ENCODE results near the gene CCDC24.

CCDC24 gene

DNA sequence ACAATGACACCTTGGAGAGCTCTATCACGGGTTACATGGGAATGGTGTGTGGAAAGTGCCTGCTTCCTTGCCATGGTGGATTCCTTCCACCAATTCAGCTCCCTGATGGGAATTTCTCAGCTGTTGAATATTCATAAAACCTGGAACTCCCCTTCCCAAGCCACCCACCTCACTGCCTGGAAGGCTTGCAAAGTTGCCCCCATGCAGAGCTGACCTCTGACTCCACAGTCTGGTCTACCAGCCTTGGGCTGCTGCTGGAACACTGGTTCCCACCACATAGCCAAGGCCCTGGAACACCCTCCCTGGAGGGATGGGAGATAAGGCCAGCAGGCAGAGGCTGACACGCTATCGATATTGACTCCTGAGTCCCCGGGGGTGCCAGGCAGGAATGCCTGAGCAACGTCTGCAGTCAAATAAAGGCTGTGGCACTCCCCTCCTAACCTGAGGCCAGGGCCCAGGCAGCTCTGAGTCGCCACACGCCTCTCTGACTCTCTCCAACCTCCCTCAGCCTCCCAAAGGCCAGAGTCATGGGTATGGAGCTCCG lies 8.8 kb downstream of the CCDC24 start:
- DNase-seq = no peak

DNA sequence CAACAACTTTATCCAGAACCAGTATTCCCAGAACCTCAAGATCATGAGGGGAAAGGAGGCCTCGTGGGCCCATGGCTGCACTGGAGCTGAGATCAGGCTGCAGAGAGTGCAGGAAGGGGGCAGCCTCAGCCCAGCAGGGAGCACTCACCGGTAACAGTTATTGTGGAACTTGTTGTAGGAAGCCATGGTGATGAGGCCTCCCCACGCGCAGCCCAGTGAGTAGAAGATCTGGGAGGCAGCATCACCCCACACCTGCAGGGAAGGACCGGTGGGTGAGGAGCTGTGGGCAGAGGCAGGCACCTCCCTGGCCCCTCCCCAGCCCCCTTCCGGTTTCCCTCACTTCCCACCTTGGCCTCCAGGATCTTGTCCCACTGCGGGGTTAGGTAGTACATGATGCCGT lies 10.8 kb downstream of the CCDC24 start:
- DNase-seq = no peak

DNA sequence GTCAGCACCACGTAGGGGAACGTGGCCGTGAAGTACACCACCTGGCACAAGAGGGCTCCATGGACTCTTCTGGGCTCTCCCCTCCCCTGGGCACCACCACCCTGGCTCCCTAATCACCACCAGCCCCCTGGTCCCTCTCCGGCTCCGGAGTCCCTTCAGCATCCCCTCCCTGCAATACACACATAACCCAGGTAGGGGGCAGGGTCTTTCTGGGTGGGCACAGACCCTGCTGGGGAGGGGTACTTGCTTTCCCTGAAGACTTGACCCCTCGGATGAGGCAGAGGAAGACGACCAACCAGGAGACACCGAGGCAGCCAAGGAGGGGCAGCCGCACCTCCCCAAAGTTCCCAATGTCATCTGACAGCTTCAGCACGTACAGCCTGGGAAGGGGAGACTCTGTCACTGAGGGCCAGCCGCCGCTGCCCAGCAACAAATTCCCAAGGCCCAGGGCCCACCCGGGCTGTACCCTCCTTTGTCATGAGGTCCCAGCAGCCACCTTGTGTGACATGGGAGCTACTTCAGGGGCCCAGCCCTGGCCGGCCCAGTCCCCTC lies 11.3 kb downstream of the CCDC24 start:
- DNase-seq = no peak

DNA sequence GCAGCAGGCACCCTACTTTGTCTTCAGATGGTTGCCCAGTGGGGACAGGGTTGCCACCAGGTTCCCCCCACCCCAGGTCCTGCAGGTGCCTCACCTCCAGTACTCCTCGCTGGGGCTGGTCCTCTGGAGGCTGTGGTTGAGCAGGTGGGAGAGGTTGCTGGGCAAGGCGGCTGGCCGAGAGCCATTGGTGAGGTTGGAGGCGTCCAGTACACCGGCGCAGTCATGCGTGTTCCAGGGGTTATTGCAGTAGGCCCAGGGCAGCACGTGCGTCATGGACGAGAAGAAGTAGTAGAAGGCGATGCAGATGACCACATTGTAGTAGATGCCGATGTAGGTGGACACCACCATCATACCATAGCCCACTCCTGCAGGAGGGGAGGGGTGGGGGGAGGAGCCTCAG lies 16.9 kb downstream of the CCDC24 start:
- DNase-seq = no peak

DNA sequence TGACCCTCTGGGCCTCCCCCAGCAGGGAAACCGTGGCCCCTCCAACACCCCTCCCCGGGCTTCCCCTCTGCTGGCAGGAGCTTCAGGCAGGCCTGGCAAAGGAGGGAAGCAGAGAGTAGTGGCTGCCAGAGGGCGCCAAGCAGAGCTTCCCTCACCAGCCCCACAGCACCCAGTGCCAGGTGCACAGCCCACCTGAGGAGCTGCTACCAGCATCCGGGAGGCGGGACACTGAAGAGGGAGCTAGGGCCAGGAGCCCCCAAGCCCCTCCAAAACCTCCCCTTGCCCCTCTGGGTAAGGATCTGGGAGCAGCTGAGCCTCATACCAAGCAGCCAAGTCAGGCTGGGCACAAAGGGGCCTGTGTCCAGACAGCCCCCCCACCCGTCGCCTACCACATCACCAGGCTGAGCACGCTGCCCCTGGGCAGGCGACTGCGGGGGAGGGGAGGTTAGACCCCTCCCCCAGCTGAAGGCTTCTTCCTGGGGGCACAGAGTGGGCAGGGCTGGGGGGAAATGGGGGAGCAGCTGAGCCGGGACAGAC lies 19.6 kb downstream of the CCDC24 start:
- no peak for DNase-seq

DNA sequence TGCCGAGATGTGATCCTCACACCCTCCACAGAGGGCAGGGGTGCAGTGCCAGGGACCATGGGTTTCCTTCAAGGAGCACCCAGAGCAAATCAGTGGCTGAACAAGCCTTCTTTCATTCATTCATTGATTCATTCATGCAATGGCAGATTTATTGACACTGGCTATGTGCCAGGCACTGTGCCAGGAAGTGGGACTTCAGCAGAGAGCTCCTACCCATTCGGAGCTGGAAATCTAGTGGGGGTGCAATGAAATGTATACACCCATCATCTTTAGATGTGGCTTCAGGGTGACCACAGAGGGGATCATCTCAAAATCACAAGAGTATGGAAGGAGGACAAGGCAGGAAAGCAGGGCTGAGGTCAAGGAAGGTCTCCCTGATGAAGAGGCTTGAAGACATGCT lies 21.0 kb downstream of the CCDC24 start:
- DNase-seq = no peak

DNA sequence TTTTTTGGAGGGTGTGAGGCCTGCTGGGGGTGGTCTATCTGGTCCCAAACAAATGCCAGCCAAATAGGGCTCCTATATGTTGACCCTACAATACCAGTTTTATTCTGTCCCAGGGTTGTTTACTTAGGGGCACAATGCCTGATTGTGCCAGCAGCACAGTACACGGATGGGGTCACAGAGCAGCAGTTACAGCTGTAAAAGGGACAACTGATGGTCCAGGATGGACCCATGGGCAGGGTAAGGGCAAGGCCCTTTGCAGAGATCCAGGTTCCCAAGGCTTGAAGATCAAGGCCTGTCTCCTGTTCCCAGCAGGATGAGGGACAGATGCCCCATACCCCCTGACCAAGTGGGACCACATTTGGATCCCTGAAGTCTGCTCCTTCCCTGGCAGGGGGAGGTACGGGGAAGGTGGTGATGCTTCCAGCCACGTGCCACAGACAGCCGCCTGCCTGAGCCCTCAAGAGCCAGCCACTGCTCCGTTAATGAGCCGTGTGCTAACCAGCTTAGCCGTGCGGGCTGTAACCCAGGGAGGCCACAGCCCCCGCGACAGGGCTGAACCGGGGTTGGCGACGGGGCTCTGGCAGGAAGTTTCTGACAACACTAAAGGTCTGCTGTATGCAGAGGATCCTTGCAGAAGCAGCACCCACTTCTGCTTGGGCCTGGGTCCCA lies 21.7 kb downstream of the CCDC24 start:
- DNase-seq = no peak

DNA sequence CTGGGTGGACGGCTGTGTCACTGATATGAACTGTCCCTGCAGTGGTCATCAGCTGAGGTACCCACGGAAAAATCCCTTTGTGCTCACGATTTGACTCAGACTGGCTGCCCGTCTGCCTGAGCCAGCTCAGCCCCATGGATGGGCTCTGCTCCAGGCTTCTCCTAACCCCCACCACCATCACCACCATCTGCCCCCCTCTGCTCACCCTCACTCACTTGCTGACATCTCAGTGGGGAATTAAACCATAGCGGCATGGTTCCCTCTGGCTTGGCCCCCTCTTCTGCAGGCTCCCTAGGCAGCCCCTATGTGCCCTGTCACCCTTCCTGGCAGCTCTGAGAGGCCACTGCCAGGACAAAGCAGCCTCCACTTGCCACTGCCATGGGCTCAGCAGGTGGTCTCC lies 22.6 kb downstream of the CCDC24 start:
- DNase-seq = no peak

DNA sequence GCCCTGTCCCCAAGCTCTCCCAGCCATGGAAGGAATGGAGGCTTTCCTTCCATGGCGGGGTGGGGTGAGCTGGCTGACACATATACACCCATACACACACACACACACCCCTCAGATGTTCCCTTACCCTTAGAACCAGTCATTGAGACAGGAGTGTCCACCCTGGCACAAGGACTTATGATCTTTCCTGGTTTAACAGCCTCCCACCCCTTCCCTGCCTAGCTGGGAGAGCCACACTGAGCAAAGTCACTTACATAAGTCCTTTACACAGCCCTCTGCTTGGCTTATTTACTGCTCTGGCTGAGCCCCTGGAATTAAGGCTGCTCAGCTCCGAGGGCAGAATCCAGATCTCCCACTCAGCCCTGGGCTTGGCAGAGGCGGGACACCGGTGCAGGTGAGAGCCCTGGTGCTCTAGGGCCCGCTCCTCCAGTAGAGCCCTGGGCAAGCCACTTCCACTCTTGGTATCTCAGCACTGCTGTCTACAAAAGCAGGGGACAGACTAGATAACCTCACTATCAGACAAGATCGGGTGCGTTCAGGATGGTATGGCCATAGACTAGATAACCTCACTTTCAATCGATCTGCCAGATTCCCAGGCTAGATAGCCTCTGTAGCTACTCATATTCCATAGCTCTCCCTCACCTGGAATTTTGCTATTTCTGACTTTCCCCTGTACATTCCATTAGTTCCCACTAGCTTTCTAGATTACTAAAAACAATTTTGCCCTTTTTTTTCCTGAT lies 23.1 kb downstream of the CCDC24 start:
- no peak for DNase-seq

DNA sequence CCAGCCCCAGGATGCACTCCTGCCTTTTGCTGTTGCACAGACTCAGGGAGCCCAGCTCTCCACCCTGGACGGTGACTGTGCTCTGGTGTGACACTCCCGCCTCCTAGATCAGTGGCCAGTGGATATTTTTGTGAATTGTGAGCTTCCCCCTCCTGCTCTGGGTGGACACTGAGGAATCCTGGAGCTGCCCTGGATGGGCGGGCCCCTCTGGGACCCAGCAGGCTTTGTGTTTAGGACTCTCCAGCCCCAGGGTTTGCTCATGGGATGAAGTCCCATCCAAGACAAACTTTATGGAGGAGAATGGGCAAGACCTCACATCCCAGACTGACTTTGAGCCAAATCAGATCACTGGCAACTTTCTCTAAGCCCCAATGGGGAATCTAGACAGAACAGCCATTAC lies 23.8 kb downstream of the CCDC24 start:
- DNase-seq = no peak

DNA sequence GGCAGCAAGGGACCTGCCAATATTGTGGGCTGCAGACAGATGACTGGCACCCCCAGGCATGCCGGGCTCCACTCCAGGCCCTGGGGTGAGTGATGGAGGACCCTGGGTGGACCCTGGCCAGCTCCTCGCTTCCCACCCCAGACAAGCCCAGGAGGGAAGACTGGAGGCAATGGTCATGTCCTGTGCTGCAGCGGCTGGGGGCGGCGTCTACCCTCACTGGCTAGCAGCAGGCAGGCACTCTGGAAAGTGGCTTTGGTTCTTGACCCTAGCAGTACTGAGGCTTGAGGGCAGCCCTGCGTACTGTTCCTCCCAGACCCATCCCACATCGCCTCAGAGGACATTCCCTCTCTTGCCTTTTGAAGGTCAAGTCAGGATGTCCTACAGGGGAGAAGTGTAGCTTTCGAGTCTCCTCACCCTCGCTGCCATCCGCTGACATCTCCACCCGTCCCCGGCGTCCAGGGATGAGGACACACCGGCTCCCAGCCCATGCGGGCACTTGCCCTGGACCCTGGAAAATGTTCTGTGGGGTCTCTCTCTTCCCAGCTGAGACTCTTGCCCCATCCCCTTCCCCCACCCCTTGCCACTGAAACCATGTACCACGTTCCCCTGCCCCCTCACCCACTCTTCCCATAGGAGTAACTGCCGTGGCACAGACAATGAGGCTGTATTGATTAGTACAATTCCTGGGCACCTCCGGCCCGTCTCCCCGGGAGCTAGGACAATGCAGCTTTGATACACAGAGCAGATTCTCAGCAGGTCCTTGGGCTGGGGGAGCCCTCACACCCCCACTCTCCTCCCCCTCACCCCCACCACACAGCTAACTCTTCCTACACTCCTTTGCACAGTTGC lies 24.9 kb downstream of the CCDC24 start:
- no peak for DNase-seq

DNA sequence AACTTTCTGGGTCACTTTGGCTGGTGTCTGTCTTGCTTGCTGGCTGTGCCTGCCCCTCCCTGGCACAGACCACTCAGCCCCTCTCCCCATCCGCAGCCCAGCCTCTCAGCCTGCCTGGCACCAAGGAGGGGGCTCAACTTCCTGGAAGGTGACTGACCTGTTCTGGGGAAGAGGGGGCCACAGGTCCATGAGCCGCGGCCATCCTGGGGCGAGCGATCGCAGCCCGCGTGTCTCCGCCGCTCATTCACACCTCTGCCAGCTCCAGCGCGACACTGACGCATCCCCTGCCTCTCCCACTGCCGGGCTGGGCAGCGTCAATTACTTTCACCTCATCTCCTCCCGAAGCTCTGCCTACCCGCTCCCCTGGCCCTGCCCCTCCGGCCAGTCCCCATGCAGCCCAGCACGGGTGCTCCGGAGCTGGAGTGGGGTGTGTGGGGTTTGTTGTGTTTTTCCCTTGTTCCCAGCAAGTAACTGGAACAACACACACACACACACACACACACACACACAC lies 25.5 kb downstream of the CCDC24 start:
- DNase-seq = no peak

DNA sequence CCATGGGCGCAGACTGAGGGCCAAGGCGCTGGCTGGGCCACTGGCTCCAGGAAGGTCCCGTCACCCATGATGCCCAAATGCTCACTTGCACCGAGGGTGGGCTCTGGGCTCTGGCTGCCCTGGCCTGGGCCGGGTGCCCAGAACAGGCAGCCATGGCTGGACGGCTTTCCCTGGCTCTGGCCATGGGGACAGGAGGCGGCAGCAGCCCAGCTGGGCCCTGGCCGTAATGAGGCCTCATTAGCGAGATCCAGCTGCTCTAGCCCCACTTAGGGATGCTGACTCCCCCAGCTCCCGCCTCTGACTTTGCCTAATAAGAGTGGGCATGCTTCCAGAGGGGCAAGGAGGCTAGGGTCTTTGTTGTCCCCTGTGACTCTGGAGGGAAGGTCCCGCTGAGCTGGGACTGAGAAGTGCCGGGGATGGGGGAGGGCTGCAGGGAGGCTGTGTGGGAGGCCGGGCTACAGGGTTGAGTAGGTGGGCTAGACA lies 28.1 kb downstream of the CCDC24 start:
- no peak for DNase-seq

DNA sequence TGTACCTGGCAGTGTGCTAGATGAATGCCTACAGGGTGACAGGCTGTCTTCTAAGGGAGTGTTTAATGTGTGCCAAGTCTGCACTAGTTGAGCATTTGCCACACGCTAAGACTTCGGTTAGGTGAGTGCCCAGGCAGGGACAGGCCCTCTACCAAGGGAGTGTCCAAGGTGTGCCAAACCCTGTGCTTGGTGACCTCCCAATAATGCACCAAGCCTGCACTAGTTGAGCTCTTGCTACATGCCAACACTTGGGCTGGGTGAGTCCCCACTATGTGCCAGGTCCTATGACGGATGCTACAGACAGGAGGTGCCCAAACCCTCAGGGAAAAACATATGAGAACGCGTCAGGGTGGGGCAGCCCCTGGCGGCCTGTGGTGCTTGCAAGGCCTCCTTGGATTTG lies 29.1 kb downstream of the CCDC24 start:
- DNase-seq = no peak

DNA sequence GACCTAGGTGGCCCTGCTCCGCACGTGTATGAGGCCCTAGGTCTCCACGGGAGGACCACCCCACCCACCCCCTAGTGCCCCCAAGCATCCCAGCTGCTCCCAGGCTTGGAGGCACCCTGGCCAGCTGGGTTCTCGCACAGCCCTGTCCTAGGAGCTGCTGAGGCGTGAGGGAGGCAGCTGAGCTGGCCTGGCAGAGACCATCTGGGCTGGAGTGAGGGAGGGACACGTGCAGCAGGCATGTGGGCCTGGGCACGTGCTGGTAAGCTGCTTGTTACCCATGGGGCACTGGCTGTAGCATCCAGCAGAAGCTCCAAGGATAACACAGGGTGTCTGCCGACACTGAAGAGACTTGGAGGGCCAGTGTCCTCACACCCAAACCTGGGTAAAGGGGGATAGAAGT lies 29.8 kb downstream of the CCDC24 start:
- no peak for DNase-seq

DNA sequence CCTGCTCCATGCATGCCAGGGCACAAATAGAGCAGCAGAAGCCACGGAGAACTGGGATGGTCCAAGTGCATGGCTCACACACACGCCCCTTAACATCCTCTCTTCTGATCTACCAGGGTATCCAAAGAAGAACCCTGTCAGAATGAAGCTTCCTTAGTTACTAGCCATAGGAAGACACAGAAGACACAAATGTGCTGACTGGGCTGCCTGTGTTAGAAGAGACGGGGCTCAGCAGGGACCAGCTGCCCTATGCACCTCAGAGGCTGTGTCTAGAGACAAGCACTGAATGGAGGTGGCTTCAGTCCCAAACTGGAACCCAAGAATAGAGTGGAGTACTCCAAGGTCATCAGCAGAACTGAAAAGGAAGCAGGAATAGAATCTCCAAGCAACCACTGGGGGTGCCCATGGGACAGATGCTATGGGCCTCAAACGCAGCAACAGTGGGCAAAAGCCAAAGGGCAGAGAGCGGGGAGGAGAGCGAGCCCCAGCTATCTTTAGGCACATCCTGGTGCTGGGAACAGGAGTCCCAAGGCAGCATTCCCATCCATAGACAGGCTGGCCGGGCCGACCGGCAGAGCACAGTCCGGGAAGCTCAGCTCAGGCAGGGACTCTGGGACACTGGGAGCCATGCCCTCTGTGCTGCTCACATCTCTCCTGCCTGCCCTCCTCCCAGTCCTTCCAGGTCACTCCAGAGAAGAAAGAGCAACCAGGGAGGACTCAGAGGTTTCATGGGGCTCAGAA lies 30.4 kb downstream of the CCDC24 start:
- DNase-seq = no peak

DNA sequence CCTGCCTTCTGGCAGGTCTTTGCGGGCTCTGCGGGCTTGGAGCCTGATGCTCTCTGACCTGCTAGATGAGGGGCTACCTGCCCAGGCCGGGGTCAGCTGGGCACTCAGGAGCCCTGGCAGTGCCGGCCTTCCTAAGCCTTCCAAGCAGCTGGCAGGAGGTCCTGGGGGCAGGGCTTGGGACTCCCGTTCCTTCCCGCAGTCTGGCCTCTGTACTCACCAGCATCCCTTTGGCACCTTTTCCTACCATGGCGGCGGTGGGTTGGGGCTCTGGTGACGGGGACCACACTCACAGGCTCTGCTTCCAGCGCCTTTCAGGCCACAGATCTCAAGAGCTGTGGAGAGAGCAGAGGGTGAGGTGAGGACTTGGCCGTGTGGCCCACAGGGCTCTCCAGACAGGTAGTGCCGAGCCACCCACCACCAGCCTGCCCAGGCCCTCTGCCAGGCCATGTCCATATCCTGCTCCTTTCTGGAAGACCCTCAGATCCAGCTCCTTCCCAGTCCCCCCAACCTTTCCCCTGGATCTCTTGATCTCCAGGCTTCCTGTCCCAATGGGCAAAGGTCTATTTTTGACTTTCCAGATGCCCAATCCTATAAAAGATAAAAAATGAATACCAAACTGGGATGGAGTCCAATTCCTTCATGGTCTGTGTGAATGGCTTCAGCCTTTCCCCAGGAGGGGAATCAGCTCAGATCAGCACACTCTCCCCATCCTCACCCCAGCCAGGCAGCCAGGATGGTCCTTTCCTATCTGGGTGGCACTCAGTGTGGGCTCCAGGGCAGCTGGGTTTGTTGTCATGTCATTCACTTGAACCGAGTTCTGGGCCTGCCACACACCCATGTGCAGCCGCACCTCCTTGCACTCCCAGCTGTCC lies 32.9 kb downstream of the CCDC24 start:
- no peak for DNase-seq

DNA sequence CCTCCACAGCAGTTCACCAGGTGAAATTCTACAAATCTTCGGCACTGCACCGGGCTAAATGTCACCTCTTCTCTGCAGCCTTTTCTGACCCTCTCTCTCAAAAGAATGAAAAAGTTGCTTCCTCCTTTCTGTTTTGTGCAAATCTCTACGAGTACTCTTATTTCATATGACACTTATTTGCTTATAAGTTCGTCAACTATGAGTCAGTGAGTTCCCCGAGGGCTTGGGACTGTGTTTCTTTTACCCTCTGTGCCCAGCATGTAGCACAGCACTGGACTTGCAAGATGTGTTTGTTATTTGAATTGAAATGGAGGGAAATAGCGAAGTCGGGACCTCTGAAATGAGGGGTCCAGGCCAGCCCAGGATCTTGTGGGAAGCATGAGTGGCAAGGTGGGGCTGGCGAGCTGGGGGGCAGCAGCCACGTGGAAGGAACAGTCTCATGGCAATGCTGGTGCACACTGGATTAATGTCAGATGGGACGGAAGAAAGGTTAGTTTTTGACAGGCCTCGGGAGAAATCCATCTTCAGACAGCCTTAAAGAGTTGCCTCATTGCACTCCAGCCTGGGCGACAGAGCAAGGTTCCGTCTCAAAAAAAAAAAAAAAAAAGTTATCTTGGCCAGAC lies 33.6 kb downstream of the CCDC24 start:
- DNase-seq = no peak

DNA sequence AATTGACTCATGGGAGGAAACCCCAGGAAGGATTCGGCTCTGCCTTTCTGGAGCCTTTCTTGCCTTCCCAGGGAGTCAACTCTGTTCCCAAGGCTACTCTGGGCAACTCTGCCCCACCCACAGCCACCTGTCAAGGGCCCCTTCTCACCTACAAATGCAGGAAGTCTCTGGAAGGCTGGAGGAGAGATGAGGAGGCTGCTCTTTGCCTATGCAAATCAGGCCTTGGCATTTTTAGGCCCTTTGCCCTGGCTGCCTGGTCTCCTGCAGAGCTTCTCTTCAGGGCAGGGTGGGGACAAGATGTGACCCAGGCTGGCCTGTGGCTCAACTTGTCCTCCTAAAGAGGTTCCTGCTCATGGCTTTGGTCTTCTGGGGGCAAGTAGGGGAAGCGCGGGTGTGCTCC lies 34.4 kb downstream of the CCDC24 start:
- DNase-seq = no peak

DNA sequence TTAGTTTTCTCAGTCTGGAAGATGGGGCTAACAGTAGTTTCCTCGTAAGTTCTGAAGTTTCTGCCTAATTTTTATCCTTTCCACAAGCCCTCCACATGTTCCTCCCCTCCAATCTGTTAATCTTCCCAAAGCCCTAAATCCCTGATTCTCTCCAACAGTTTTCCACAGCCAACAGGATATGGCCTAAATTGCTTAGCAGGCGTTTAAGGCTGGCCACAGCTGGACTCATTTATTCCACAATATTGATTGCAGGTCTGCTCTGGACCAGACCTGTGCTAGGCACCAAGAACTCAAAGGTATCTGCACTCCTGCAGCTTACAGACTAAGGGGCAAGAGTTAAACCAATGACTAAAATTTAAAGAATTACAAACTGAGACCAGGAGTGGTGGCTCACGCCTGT lies 35.9 kb downstream of the CCDC24 start:
- DNase-seq = no peak

Measured in NCI-H1417 treated with DMSO at 0.1 percent for 48 hours (cell line).